ENCODE results near the gene ARID5B. TPM values are rescaled to one million over a fixed set of nuclear protein-coding genes. Genes with fewer than 3 reads are reported as not detected.

ARID5B gene
- total and polyA plus RNA-seq, 2 of the 4 experiments (the other 2 are of a cell fraction) = 41.0 to 125 TPM

DNA sequence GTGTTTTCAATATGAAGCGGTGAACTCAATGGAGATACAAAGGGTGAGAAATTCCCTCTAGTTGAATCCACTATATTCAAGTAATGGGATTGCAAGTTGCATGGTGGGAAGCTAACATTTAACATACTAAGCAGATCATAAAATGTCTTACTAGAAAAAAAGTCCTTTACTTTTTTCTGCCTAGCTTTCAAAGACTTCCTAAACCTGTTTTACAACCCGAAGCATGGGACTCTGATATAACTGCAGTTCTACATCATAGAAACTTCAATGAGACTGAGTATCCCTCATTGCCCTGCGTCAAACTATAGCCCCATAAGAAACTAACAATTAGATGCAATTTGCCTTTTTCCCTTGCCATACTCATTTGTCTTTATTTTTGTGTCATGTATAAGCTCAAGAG is 187.3 kb downstream of the ARID5B start:
- Histone ChIP-seq H3K56ac (ENCODE audit: extremely low read depth, insufficient read depth, low read length) (no peak overlapping the region), H3K23ac (ENCODE audit: low read depth, low read length) (no peak overlapping the region), H3K4me1 (ENCODE audit: control insufficient read depth, insufficient read depth, low read length) (peaks cover 34% of the 10 kb centered on the region), H2BK5ac (ENCODE audit: low read depth, low read length, poor library complexity, severe bottlenecking) (peak overlapping the region; percentile 96), H3K4me3 (ENCODE audit: insufficient read depth, low read depth, low read length) (no peak overlapping the region), H3K14ac (replicated peaks; ENCODE audit: low read depth, low read length) (no peak overlapping the region), H3K27ac (ENCODE audit: insufficient read depth, low read length) (peak overlapping the region; percentile 86; the same call in 1 of the 2 replicates), H3K27me3 (ENCODE audit: control insufficient read depth, insufficient read depth, low read length) (no peaks in the 10 kb centered on the region), H3K18ac (ENCODE audit: low read depth, low read length) (peak overlapping the region; percentile 57; the same call in 1 of the 2 replicates), H2BK15ac (ENCODE audit: low read depth, low read length) (no peak overlapping the region), H4K8ac (ENCODE audit: low read depth in 2 of 2, low read length in 2 of 2) (peak overlapping the region in 1 of 2 experiments; percentile 2; a peak in 1 of 4 replicates), H3K4ac (ENCODE audit: low read depth, low read length) (no peak overlapping the region), H3K79me1 (ENCODE audit: low read depth in 1 of 2, low read length in 2 of 2) (peaks cover 31 to 64% of the 10 kb centered on the region in 2 experiments), H4K20me1 (ENCODE audit: insufficient read depth, low read length) (peaks cover 12% of the 10 kb centered on the region; the same call in 1 of the 2 replicates), H2BK120ac (ENCODE audit: low read depth, low read length) (no peak overlapping the region), H2BK20ac (ENCODE audit: low read depth, low read length) (no peak overlapping the region), H3K9me1 (ENCODE audit: insufficient read depth, low read length) (peaks cover 23% of the 10 kb centered on the region), H4K91ac (ENCODE audit: insufficient read depth, low read depth, low read length) (no peak overlapping the region), H3K36me3 (ENCODE audit: control insufficient read depth, insufficient read depth, low read length) (peaks cover 76% of the 10 kb centered on the region), H2AK5ac (ENCODE audit: low read depth, low read length) (no peak overlapping the region), H3K9me3 (ENCODE audit: control insufficient read depth, insufficient read depth, low read length) (no peaks in the 10 kb centered on the region), H4K5ac (ENCODE audit: low read depth, low read length) (peak overlapping the region; percentile 94; the same call in 1 of the 2 replicates), H2AK9ac (replicated peaks; ENCODE audit: low read depth, low read length, poor library complexity) (no peak overlapping the region), H2AFZ (replicated peaks; ENCODE audit: low read length, poor library complexity) (no peak overlapping the region), H3K4me2 (ENCODE audit: low read depth, low read length) (no peak overlapping the region), H3K9ac (ENCODE audit: low read depth, low read length) (no peak overlapping the region)
- no TSS peak for BruUV-seq (replicated peaks)
- in situ Hi-C loops (cut with MboI; ENCODE audit: low sequenced_read_pairs) = loop anchor here (25.0 kb wide), 1 partner anchor 1049 kb away; the partner anchor contains the start of gene NRBF2
- POLR2A ChIA-PET (ENCODE audit: unreplicated experiment) = no interaction called here
- intact Hi-C loops (cut with micrococcal nuclease) = no loop called here
- CTCF ChIA-PET = interaction anchor here (0.8 to 1.0 kb wide), 2 partner anchors 25 to 156 kb away, joined by 5 to 6 read pairs; no protein-coding TSS in a partner anchor
- ATAC-seq (ENCODE audit: low read depth) (no peak), DNase-seq (no peak)
- TF ChIP-seq BHLHE40 (IDR thresholded peaks at IDR 0.05; ENCODE audit: low read depth, low read length) (no peak), MAFK (IDR thresholded peaks at IDR 0.05; ENCODE audit: low read depth, low read length) (no peak), MAZ (IDR thresholded peaks at IDR 0.05; ENCODE audit: borderline replicate concordance, low read depth, low read length) (no peak)
- TF ChIP-seq, protein P1, sequence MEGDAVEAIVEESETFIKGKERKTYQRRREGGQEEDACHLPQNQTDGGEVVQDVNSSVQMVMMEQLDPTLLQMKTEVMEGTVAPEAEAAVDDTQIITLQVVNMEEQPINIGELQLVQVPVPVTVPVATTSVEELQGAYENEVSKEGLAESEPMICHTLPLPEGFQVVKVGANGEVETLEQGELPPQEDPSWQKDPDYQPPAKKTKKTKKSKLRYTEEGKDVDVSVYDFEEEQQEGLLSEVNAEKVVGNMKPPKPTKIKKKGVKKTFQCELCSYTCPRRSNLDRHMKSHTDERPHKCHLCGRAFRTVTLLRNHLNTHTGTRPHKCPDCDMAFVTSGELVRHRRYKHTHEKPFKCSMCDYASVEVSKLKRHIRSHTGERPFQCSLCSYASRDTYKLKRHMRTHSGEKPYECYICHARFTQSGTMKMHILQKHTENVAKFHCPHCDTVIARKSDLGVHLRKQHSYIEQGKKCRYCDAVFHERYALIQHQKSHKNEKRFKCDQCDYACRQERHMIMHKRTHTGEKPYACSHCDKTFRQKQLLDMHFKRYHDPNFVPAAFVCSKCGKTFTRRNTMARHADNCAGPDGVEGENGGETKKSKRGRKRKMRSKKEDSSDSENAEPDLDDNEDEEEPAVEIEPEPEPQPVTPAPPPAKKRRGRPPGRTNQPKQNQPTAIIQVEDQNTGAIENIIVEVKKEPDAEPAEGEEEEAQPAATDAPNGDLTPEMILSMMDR (conservative IDR thresholded peaks at IDR 0.05; ENCODE audit: low read depth, low read length) = no peak
- no CpG with 5 or more reads among the region's 3 CpGs for WGBS, 2 experiments (ENCODE audit: extremely low coverage in 2 of 2, insufficient read length in 1 of 2)
- dilution Hi-C loops (cut with HindIII; ENCODE audit: low sequenced_read_pairs, unreplicated experiment) = no loop called here
